Measurements from ENCODE around the gene TECTB.

DNA sequence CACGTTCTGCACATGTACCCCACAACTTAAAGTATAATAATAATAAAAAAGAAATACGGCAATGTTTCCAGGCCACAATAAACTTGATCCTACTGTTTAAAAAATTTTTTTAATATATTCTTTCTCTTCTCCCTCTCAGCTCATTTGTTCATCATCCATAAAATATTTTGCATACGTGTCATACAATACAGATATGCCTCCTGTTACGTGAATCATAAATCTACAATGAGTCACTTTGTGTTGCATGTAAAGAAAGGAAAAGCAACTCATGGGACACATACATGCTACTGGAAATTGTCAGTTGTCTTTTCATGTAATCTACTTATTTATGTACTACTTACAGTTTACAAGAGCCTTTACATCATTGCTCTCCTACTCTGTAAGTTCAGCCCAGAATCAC is 1.1 kb upstream of the TECTB start:
- TF ChIP-seq, protein P1, sequence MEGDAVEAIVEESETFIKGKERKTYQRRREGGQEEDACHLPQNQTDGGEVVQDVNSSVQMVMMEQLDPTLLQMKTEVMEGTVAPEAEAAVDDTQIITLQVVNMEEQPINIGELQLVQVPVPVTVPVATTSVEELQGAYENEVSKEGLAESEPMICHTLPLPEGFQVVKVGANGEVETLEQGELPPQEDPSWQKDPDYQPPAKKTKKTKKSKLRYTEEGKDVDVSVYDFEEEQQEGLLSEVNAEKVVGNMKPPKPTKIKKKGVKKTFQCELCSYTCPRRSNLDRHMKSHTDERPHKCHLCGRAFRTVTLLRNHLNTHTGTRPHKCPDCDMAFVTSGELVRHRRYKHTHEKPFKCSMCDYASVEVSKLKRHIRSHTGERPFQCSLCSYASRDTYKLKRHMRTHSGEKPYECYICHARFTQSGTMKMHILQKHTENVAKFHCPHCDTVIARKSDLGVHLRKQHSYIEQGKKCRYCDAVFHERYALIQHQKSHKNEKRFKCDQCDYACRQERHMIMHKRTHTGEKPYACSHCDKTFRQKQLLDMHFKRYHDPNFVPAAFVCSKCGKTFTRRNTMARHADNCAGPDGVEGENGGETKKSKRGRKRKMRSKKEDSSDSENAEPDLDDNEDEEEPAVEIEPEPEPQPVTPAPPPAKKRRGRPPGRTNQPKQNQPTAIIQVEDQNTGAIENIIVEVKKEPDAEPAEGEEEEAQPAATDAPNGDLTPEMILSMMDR (conservative IDR thresholded peaks at IDR 0.05; ENCODE audit: low read depth, low read length) = no peak
- TF ChIP-seq EZH2 (IDR thresholded peaks at IDR 0.05; ENCODE audit: borderline replicate concordance, low read depth, low read length, poor library complexity, severe bottlenecking) = no peak
